Right renal cortex interstitium (tissue), 3 donors: ENCODE measurements around the gene ANAPC15. TPM values are rescaled to one million over a fixed set of nuclear protein-coding genes. Genes with fewer than 3 reads are reported as not detected.
"Not testable (repeated sequence)": the region's sequence is repeated elsewhere in the genome, so short reads cannot be mapped to it uniquely, and the experiment has no call there.

ENCODE experiments used
- DNase-seq, 3 donors: peaks; one replicate each; pipeline ENCODE4 v3.0.0-alpha.2; 2013; ENCODE audit warnings: low read depth in 3 of 3, low spot score in 2 of 3
- polyA plus RNA-seq, 3 donors: library from polyadenylated mRNA; unstranded; fragments of 120-200 nt; gene quantifications; one replicate each; pipeline ENCODE4 v1.2.1, GENCODE V29; 2013; ENCODE audit not compliant: insufficient read length in 3 of 3

ANAPC15 gene
- 10 to 100 TPM; 60.8 to 67.2 (median 64.1) TPM for polyA plus RNA-seq

DNA sequence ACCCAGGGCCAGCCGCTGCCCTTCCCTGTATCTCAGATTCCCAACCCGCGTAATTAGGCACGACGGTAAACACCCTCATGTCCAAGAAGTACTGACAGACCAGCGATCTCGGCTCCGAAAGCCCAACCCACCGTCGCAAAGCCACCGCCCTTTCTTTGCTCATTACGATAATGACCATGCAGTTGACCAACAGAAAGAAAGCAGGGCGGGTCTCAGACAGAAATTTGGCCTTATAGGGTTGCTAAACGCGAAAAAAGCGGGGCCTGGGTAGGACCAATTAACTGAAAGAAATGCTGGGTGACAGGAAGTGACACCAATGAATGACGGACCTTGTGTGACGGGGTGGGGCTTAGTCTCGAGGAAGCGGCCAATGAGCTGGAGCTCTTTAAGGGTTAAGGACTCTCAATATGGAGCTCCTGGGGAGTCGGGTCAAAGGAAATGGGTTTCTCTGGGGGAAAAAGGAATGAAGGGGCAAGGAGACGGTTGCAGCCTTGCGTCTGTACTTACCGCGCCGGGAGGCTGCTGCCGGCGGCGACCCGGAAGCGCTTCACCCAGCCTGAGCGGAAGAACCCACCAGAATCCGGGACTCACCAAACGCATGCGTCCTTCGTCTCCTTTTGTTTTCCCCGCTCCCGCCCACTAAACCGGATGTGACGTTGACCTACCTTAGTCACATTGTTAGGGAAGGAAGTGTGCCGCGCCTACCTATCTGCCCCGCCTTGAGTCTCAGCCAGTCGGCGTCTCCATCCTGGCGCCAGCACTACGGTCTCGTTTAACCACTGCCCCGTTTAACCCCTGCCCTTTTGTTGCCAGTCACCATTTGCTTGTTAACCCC is at the start of gene ANAPC15:
Gene ANAPC15, minus strand, starts transcription at position 553 of the 835 bp plus-strand sequence. CDS start 1,419 bp downstream, outside the sequence.
- peak; percentile 99 to 100 (median 100) for DNase-seq

DNA sequence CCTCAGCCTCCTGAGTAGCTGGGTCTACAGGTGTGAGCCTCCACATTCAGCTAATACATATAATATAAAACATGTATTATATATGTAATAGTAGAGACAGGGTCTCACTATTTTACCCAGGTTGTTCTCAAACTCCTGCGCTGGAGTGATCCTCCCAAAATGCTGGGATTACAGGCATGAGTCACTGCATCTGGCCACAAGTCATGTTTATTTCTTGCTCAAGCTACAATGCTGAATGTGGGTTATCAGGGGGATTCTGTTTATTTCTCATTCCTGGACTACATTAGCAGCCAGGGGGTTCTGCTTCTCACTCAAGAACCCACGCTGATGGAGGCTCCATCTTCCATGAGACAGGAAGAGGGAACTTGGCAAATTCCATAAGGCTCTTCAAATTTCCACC is 47.8 kb upstream of the ANAPC15 start:
- DNase-seq = no peak

DNA sequence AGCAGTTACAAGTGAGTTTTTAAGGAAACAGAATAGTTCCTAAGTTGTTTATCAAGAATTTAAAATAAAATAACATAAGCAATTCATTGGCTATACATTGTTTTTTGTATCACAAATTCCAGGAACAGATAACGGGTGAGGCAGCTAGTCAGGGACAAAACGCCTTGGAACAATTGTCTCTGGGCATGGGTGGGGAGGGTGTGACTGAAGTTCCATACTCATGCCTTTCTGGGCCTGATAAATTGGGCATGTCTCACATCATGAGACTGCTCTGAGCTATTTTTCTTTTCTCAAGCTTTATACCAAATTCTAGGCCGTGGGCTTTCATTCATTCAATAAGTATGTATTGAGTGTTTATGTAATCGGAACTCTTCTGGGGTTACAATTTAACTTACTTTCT is 44.6 kb upstream of the ANAPC15 start:
- DNase-seq = no peak

DNA sequence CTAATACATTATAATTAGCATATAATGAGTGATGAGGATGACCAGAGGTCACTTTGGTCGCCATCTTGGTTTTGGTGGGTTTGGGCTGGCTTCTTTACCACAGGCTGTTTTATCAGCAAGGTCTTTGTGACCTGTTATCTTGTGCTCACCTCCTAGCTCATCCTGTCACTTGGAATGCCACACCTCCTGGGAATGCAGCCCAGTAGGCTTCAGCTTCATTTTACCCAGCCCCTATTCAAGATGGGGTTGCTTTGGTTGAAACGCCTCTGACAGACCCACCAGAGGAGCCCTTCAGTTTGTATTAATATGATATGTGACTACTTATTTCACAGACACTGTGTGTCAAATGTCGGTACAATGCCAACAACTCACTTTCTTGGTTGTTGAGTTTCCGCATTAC is 43.3 kb upstream of the ANAPC15 start:
- DNase-seq = no peak

DNA sequence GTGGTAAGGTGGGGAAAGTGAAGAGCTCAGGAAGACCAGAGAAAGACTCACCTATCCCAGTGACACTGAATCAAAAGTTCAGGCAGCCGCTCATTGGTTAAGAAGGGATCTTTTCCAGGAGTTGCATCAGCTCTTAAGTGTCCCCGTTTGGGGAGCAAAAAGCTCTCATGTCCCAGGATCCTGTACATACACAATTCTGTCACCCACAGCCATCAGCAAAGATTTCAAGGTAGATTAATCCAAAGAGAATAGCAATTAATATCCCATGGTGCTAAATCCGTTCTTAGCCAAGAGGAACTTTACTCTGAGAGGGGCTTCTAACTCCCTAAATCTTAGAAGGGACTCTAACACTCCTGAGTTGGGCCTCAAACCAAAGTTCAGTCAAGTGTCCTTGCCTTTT is 42.3 kb upstream of the ANAPC15 start:
- DNase-seq = no peak

DNA sequence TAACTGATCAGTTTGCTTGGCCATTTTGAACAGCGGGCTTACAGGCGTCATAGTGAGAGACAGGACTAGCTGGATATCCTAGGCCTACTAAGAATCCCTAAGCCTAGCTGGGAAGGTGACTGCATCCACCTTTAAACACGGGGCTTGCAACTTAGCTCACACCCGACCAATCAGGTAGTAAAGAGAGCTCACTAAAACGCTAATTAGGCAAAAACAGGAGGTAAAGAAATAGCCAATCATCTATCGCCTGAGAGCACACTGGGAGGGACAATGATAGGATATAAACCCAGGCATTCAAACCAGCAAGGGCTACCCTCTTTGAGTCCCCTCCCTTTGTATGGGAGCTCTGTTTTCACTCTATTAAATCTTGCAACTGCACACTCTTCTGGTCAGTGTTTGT is 41.4 kb upstream of the ANAPC15 start:
- DNase-seq = not testable (repeated sequence)

DNA sequence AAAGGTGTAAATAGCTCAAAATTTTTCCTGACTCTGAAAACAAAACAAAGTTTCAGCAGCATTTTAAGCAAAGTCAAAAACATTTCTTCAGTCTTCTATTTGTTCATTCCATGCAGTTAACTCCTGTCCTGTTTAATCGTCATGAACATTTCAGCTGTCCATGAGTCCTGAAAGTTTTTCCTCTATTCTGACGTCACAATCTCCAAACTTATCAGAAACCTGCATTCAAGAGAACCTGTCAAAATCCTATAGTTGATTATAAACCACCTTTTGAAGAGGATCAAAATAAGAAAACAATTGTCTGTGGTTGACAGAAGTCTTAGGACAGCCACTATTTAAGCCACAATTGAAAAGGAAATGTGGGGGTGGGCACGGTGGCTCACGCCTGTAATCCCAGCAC is 38.4 kb upstream of the ANAPC15 start:
- DNase-seq = no peak

DNA sequence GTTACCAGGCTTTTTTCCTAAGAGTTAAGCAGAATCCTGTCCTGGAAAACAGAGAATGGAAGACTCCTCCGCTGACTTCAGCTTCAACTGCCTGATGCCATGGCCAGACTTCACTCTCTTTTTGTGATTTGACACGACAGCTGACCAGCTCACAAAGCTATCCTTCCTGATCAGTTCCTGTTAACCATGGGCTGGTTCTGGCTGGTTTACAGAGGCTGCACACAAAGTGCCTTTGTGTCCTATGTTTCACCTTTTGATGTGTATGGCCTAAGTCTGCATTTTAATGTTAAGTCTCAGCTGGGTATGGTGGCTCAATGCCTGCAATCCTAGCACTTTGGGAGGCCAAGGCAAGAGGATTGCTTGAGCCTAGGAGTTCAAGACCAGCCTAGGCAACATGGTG is 34.1 kb upstream of the ANAPC15 start:
- DNase-seq = no peak

DNA sequence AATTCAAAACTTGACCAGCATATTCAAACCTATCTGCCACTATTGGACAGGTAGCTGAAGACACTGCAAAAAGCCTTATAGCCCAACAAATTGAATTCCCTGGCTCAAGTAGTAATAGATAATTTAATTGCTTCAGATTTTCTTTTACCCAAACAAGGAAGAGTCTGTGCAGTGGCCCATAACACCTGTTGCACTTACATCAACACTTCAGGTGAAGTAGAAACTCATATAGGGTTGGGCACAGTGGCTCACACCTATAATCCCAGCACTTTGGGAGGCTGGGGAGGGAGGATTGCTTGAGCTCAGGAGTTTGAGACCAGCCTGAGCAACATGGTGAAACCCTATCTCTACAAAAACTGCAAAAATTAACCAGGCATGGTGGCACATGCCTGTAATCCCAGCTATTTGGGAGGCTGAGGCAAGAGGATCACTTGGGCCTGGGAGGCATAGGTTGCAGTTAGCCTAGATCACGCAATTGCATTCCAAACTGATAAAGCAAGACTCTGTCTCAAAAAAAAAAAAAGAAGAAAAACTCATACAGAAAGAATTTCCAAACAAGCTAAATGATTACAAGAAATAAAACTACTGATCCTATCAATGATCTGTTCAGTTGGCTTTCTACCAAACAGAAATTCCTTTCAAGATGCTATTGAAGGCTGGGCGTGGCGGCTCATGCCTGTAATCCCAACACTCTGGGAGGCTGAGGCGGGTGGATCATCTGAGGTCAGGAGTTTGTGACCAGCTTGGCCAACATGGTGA is 32.5 kb upstream of the ANAPC15 start:
- no peak for DNase-seq

DNA sequence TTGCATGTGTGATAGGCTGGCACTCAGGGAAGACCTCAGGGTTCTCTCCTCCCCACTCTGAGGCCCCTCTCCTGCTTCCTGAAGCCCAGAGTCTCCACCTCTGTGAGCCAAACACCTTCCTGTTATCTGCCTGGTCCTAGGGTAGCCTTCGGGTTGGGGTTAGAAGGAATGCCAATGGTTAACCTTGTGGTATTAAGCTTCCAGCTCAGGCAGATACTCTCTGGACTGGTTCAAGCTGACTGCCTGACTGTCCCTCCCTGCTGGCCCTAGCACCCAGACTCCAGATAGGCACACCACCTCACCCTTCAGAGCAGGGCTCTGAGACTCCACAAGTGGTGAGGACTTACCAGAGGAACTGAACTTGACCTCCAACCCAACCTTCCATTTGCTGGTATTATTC is 30.0 kb upstream of the ANAPC15 start:
- not testable (repeated sequence) for DNase-seq

DNA sequence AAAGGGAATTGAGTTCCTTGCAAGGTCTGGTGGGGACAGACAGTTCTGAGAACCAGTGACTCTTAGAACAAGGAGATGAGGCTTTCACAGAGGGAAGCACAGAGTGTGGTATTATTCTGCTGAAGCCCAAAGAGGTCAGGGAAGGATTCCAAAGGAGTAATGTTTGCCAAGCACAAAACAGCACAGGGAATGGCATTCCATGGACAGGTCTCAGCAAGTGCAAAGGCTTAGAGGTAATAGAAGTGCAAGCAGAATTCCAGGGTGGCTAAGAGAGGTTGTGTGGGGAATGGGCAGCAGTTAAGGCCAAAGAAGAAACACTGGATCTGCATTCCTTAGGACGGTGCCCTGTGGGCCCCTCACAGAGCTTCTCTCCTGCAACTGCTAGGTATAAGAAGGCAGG is 29.6 kb upstream of the ANAPC15 start:
- DNase-seq = not testable (repeated sequence)

DNA sequence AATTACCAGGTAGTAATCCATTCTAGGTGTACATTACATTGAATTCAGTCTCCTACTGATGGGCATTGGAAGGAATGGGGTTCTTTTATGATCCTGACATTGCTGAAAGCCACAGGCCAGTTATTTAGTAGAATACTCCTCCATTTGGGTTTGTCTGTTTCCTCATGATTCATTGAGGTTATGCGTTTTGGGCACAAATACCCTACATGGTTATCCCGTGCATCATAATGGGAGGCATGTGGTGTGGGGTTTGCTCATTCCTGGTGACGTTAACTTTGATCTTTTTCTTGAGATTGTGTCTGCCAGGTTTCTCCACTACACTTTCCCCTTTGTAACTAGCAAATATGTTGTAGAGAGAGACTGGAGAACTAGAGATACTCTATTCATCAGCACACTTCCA is 28.6 kb upstream of the ANAPC15 start:
- DNase-seq = no peak

DNA sequence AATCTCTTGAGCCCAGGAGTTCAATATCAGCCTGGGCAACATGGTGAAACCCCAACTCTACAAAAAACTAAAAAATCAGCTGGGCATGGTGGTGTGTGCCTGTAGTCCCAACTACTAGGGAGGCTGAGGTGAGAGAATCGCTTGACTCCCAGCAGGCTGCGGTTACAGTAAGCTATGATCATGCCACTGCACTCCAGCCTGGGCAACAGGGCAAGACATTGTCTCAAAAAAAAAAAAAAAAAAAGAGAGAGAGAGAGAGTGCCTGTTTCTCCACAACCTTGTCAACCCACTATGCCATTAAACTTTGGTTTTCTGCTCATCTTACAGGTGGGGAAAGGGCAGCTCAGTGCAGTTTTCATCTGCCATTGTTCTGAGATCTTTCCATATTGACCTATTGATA is 28.2 kb upstream of the ANAPC15 start:
- DNase-seq = no peak

DNA sequence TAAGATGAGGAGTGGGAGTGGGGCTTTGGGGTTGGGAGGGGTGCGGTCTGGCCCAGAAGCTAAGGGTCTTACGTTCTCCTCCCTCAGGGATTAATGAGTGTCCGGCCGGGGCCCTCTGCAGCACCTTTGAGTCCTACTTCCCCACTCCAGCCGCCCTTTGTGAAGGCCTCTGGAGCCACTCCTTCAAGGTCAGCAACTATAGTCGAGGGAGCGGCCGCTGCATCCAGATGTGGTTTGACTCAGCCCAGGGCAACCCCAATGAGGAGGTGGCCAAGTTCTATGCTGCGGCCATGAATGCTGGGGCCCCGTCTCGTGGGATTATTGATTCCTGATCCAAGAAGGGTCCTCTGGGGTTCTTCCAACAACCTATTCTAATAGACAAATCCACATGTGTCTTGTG is 27.0 kb upstream of the ANAPC15 start:
- DNase-seq = no peak

DNA sequence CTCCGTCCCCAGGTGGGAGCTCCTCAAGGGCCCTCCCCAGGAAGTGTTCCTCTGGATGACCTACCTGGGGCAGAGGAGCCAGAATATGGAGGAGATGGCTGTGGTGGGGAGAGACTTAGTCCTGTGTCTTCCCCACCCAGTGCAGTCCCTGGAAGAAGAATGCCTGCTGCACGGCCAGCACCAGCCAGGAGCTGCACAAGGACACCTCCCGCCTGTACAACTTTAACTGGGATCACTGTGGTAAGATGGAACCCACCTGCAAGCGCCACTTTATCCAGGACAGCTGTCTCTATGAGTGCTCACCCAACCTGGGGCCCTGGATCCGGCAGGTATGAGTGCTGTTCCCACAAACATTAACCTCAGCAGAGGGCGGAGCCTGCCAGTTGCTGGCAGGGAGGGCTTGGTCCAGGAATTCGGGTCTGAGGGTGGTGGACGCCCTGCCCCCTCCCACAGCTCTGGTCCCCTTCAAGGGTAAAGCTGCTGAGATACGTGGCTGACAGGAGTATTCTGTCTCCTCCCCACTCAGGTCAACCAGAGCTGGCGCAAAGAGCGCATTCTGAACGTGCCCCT is 26.4 kb upstream of the ANAPC15 start:
- no peak for DNase-seq

DNA sequence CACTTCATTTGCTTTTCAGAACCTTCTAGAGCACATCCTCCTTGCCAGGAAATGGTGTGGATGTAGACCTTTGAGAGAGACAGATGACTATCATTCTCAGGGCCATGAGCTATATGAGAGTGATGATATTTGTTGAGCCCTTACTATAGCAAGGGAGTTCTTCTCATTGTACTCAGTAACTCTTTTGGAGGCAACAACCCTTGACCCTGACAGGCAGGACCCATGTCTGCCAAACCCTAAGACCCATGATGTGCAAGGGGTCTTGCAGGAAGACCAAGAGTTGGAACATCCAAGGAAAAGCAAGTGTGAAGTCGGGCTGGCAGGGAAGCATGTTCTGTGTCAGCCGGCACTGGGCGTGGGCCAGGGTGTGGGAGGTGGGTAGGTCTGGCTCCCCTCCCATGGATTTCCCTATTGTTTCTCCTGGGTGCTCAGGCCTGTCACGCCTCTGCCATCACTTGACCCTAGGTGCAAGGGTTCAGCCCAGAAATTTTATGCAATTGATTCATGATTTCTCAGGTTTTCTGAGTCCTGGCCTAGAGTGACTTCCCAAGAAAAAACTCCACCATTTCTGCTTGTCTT is 24.3 kb upstream of the ANAPC15 start:
- DNase-seq = no peak

DNA sequence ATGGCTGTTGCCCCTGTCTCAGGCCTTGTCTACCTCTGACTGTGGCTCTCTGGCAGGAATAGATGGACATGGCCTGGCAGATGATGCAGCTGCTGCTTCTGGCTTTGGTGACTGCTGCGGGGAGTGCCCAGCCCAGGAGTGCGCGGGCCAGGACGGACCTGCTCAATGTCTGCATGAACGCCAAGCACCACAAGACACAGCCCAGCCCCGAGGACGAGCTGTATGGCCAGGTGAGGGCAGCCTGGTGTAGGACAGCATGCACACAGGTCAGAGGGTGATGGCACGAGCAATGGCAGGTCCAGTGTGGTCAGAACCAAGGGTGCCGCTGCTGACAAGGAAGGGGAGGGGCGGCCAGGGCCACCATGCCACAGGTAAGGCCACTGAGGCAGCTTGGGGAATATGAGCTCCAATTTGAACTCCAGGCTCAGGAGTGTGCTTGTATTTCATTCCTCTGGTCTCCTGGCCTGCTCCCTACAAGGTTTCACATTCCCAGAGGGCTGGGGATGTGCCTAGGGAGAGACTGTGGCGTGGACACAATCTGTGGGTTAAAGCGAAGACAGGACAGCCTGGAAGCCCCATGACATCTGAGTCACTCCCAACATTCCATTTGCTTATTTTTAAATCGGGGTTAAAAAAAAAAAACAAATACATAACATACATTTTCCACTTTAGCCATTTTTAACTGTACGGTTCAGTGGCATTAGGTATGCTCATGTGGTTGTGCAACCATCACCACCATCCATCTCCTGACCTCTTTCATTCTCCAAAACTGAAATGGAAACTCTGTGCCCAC is 23.6 kb upstream of the ANAPC15 start:
- DNase-seq = no peak

DNA sequence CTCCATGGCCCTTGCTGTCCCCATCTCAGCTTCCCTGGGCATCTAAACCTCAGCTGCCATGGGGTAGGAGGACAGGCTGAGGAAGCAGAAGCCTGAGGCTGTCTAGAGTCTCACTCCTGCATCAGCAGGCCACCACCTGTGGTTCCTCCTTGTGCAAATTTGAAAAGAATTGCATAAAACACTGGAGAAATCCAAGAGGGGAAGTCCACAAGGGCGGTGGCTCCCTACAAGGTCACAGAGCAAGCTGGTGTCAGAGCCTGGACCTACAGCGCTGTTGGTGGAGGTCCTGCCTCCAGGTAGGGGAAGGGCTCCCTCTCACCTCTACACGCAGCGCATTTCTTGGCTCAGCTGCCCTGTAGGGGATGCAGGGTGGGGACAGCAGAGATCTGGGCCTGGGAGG is 23.0 kb upstream of the ANAPC15 start, which contains the start of gene FOLR3:
Gene FOLR3, plus strand, starts transcription at position 253 of the 400 bp plus-strand sequence. CDS start 228 bp downstream, outside the sequence.
- not testable (repeated sequence) for DNase-seq

DNA sequence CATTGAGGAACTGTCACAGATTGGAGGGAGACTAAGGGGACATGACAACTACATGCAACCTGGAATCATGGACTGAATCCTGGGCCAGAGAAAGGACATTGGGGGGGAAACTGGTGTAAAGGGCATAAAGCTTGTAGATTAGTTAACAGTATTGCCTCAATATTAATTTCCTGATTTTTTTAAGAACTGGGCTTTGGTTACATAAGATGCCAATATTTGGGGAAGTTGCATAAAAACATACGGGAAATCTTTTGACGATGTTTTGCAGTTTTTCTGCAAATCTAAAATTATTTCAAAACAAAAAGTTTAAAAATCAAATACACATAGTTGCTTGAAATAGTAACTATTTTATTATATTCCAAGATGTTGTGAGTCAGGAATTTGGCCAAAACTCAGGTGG is 20.2 kb upstream of the ANAPC15 start:
- no peak for DNase-seq

DNA sequence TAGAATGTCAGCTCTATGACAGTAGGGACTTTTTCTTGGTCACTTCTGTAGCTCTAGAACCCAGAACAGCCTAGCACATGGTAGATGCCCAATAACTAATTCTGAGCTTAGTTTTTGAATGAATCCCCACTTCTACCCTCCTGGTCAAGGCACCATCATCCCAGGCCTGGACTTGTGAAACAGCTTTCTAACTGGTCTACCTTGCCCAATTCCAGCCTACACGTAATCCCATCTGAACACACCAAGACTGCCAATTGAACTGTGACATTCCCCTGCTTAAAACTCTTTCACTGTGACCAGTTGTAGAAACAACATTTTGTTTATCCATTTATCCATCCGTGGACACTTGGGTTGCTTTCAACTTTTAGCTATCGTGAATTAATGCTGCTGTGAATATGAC is 16.9 kb upstream of the ANAPC15 start:
- no peak for DNase-seq
